K562 (cell line): Measurements from ENCODE around the gene TTC28. TPM values are rescaled to one million over a fixed set of nuclear protein-coding genes. Genes with fewer than 3 reads are reported as not detected.
A peak's percentile ranks its signal among the peaks of the same experiment; 100 is the strongest.

Experiments
- ATAC-seq: fragments of 200-7000 bp; cut with Tn5 transposase; 3 replicates; pipeline ENCODE4 v1.9.1; 2020; ENCODE audit warnings: moderate library complexity
- BruUV-seq: library from RNA; stranded (reverse); fragments of 400-500 nt; replicated peaks from 2 replicates; lab custom pipeline; 2021; lab: Mats Ljungman, UMichigan
- CTCF ChIA-PET: fragments of 300-600 bp; formaldehyde crosslinking; extraction: SDS; loops from one replicate; lab custom pipeline; 2021; ENCODE audit warnings: low intra/inter-chr PET ratio; lab: Yijun Ruan, JAX
- POLR2A ChIA-PET: fragments of 300-600, 350-650 bp; sonication (Branson Sonifier 250); formaldehyde crosslinking; extraction: SDS; loops from one replicate; lab custom pipeline; 2021; ENCODE audit warnings: antibody characterized with exemption, inconsistent platforms; lab: Yijun Ruan, JAX
- DNase-seq, 4 experiments: peaks; one replicate each; pipeline versions ENCODE4 v3.0.0 to v3.0.0-alpha.2; 2011 to 2018; ENCODE audit warnings: low spot score in 3 of 4, mixed read lengths in 3 of 4; ENCODE audit errors: extremely low read depth in 1 of 4
- FAIRE-seq: peaks from 2 replicates; lab custom pipeline; 2011; peaks lifted over from hg19 to GRCh38; lab: Jason Lieb, UNC
- H2AFZ ChIP-seq: 2 replicates; pipeline ENCODE4 v1.6.0; 2011; ENCODE audit warnings: low read depth, low read length, control low read depth, inconsistent platforms
- H3K27ac ChIP-seq: fragments of 200-600 bp; 3 replicates; pipeline ENCODE4 v1.8.0; 2011; ENCODE audit warnings: low read depth, mild to moderate bottlenecking, control low read depth, inconsistent platforms, low read length, moderate library complexity, mixed read lengths; ENCODE audit errors: extremely low read depth
- H3K27me3 ChIP-seq, 2 experiments: fragments of 300-600 bp in 1 of 2; 2 replicates in 1 of 2; 3 replicates in 1 of 2; pipeline versions ENCODE4 v1.6.0 to v1.8.0; 2011; ENCODE audit warnings: inconsistent platforms in 2 of 2, low read length in 2 of 2, mild to moderate bottlenecking in 1 of 2, mixed read lengths in 1 of 2, moderate library complexity in 1 of 2; ENCODE audit not compliant: control insufficient read depth in 2 of 2, insufficient read depth in 2 of 2
- H3K36me3 ChIP-seq: fragments of 300-600 bp; 3 replicates; pipeline ENCODE4 v1.8.0; 2011; ENCODE audit warnings: mild to moderate bottlenecking, low read length, inconsistent platforms; ENCODE audit not compliant: control insufficient read depth, insufficient read depth
- H3K4me1 ChIP-seq, 2 experiments: fragments of 200-600 bp in 1 of 2; replicated peaks in 1 of 2; 2 replicates in 1 of 2; 3 replicates in 1 of 2; pipeline versions ENCODE4 v1.5.1 to v1.8.0; 2011; ENCODE audit warnings: inconsistent platforms in 2 of 2, low read length in 2 of 2, mild to moderate bottlenecking in 1 of 2, mixed read lengths in 1 of 2, moderate library complexity in 1 of 2; ENCODE audit not compliant: control insufficient read depth in 2 of 2, insufficient read depth in 2 of 2
- H3K4me2 ChIP-seq: 2 replicates; pipeline ENCODE4 v1.6.1; 2011; ENCODE audit warnings: low read length, control low read depth, inconsistent platforms, mixed read lengths; ENCODE audit not compliant: insufficient read depth
- H3K4me3 ChIP-seq: fragments of 200-600 bp; sonication (generic), shearing (Covaris generic); 2 replicates; pipeline ENCODE4 v1.5.1; 2016; ENCODE audit warnings: control low read depth, inconsistent platforms
- H3K79me2 ChIP-seq: fragments of 200-600 bp; 3 replicates; pipeline ENCODE4 v1.8.0; 2011; ENCODE audit warnings: low read length, inconsistent platforms; ENCODE audit not compliant: control insufficient read depth, insufficient read depth
- H3K9ac ChIP-seq, 2 experiments: 2 replicates each; pipeline versions ENCODE4 v1.6.0 to v1.6.1; 2011; ENCODE audit warnings: low read depth in 2 of 2, low read length in 2 of 2, control low read depth in 1 of 2, inconsistent platforms in 1 of 2, mild to moderate bottlenecking in 1 of 2, mixed read lengths in 1 of 2; ENCODE audit not compliant: insufficient read depth in 1 of 2
- H3K9me1 ChIP-seq: one replicate; pipeline ENCODE4 v1.6.0; 2011; ENCODE audit warnings: inconsistent platforms, mild to moderate bottlenecking, low read length, moderate library complexity; ENCODE audit not compliant: control insufficient read depth, insufficient read depth
- H3K9me3 ChIP-seq: replicated peaks from 2 replicates; pipeline ENCODE4 v1.5.1; 2011; ENCODE audit warnings: low read depth, low read length, inconsistent platforms; ENCODE audit not compliant: control insufficient read depth, insufficient read depth
- H4K20me1 ChIP-seq: replicated peaks from 2 replicates; pipeline ENCODE4 v1.6.1; 2011; ENCODE audit warnings: low read length, inconsistent platforms, mixed read lengths; ENCODE audit not compliant: control insufficient read depth, insufficient read depth
- CREBBP ChIP-seq: IDR thresholded peaks from one replicate; pipeline ENCODE4 v1.6.1; 2012; ENCODE audit warnings: low read depth, mild to moderate bottlenecking, control low read depth, inconsistent platforms, low read length
- FOS ChIP-seq: IDR thresholded peaks from 3 replicates; pipeline ENCODE4 v1.6.1; 2011; ENCODE audit not compliant: insufficient read length; ENCODE audit errors: extremely low read depth
- MNT ChIP-seq, 2 experiments: fragments of 450-650 bp; conservative IDR thresholded peaks; 2 replicates each; pipeline ENCODE4 v1.6.1; 2017; ENCODE audit warnings: mild to moderate bottlenecking in 2 of 2, moderate library complexity in 2 of 2
- POLR3A ChIP-seq: IDR thresholded peaks from 2 replicates; pipeline ENCODE4 v1.6.1; 2011; ENCODE audit warnings: borderline replicate concordance, mild to moderate bottlenecking, moderate library complexity; ENCODE audit not compliant: insufficient read length, insufficient read depth; ENCODE audit errors: extremely low read depth
- SREBF2 ChIP-seq: sonication (generic); formaldehyde crosslinking; IDR thresholded peaks from 2 replicates; pipeline ENCODE4 v1.4.0; 2020; ENCODE audit warnings: mild to moderate bottlenecking, missing genetic modification reagents
- TAL1 ChIP-seq: fragments of 450-650 bp; IDR thresholded peaks from 2 replicates; pipeline ENCODE4 v1.6.1; 2016; ENCODE audit warnings: mild to moderate bottlenecking
- ZNF165 ChIP-seq: fragments of 250-450 bp; sonication (Bioruptor Pico); IDR thresholded peaks from 2 replicates; pipeline ENCODE4 v1.4.0; 2020; ENCODE audit warnings: borderline replicate concordance
- ZNF449 ChIP-seq: fragments of 250-450 bp; sonication (Bioruptor Pico); IDR thresholded peaks from 2 replicates; pipeline ENCODE4 v1.8.0; 2022; ENCODE audit warnings: moderate library complexity, mild to moderate bottlenecking, inconsistent platforms
- ZNF512 ChIP-seq: IDR thresholded peaks from 2 replicates; pipeline ENCODE4 v1.6.1; 2016; ENCODE audit warnings: missing genetic modification characterization, missing compliant biosample characterization
- WGBS: fragments of 100-300 bp; shearing (Covaris generic); methylation state at CpG from one replicate; pipeline ENCODE4 v1.1.6; 2016; ENCODE audit warnings: low coverage, mixed read lengths; ENCODE audit not compliant: insufficient coverage; ENCODE audit errors: missing lambda C conversion rate; 5-methylcytosine and 5-hydroxymethylcytosine counted together
- in situ Hi-C: fragments of 300-500 bp; cut with MboI; formaldehyde crosslinking; loops from 4 replicates; pipeline ENCODE4 v1.15.0; 2018; ENCODE audit warnings: inconsistent platforms, mixed read lengths
- intact Hi-C: fragments of 100-400 bp; cut with micrococcal nuclease; formaldehyde crosslinking; loops from 2 replicates; pipeline ENCODE4 v1.14.2; 2022
- polyA plus RNA-seq, 8 experiments: library from polyadenylated mRNA; depleted of rRNA in 4 of 8; stranded (reverse) in 5 of 8; unstranded in 3 of 8; fragments of >200 nt; fragmentation: Nextera tagmentation in 2 of 8; fragmentation: Illumina TruSeq in 1 of 8; extraction: Ambion mirVana in 2 of 8; extraction: Trizol in 1 of 8; gene quantifications; 2 replicates each; pipeline versions ENCODE4 v1.2.1 to v1.2.3, GENCODE V29; 2011 to 2014; ENCODE audit warnings: inconsistent platforms in 1 of 8, missing spikeins in 1 of 8
- total RNA-seq, 7 experiments: library from RNA; depleted of rRNA in 6 of 7; stranded (reverse); fragments of >200 nt in 6 of 7; fragmentation: Illumina TruSeq in 2 of 7; extraction: Trizol in 2 of 7; gene quantifications; 2 replicates each; pipeline versions ENCODE4 v1.2.1 to v1.2.3, GENCODE V29; 2011 to 2021; ENCODE audit warnings: low replicate concordance in 1 of 7
- TF ChIP-seq, protein P1 (sequence below): sonication (generic); formaldehyde crosslinking; IDR thresholded peaks from 2 replicates; pipeline ENCODE4 v1.8.1; 2023; ENCODE audit warnings: mild to moderate bottlenecking, missing genetic modification reagents
- TF ChIP-seq, protein P2 (sequence below): fragments of 450-650 bp; formaldehyde crosslinking; conservative IDR thresholded peaks from 2 replicates; pipeline ENCODE4 v1.4.0; 2022; ENCODE audit warnings: mild to moderate bottlenecking, missing genetic modification characterization

TTC28 gene
- total and polyA plus RNA-seq, 9 of the 15 experiments (the other 6 are each of a cell fraction or from before 2014, with no cell fraction given): 0.22 to 10.7 (median 3.1) TPM

GRCh38 chr22:28560046-28560742, 119.4 kb downstream of the TTC28 start (continued):
- TF ChIP-seq POLR3A (no peak), FOS (peak; percentile 22), TAL1 (peak; percentile 94)

GRCh38 chr22:28557184-28557583, 122.5 kb downstream of the TTC28 start:
- CTCF ChIA-PET: no interaction called here
- intact Hi-C loops: no loop called here
- TF ChIP-seq ZNF449 (CRISPR knock-in tag) (no peak), ZNF512 (tag) (no peak), CREBBP (no peak), MNT (conservative IDR thresholded peaks at IDR 0.05) (no peak), ZNF165 (CRISPR knock-in tag) (no peak), SREBF2 (CRISPR knock-in tag) (no peak)
- TF ChIP-seq, protein P1, sequence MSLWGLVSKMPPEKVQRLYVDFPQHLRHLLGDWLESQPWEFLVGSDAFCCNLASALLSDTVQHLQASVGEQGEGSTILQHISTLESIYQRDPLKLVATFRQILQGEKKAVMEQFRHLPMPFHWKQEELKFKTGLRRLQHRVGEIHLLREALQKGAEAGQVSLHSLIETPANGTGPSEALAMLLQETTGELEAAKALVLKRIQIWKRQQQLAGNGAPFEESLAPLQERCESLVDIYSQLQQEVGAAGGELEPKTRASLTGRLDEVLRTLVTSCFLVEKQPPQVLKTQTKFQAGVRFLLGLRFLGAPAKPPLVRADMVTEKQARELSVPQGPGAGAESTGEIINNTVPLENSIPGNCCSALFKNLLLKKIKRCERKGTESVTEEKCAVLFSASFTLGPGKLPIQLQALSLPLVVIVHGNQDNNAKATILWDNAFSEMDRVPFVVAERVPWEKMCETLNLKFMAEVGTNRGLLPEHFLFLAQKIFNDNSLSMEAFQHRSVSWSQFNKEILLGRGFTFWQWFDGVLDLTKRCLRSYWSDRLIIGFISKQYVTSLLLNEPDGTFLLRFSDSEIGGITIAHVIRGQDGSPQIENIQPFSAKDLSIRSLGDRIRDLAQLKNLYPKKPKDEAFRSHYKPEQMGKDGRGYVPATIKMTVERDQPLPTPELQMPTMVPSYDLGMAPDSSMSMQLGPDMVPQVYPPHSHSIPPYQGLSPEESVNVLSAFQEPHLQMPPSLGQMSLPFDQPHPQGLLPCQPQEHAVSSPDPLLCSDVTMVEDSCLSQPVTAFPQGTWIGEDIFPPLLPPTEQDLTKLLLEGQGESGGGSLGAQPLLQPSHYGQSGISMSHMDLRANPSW (CRISPR knock-in tag): no peak
- TF ChIP-seq, protein P2, sequence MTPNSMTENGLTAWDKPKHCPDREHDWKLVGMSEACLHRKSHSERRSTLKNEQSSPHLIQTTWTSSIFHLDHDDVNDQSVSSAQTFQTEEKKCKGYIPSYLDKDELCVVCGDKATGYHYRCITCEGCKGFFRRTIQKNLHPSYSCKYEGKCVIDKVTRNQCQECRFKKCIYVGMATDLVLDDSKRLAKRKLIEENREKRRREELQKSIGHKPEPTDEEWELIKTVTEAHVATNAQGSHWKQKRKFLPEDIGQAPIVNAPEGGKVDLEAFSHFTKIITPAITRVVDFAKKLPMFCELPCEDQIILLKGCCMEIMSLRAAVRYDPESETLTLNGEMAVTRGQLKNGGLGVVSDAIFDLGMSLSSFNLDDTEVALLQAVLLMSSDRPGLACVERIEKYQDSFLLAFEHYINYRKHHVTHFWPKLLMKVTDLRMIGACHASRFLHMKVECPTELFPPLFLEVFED (CRISPR knock-in tag): no peak

More at GRCh38 chr22:28557184-28557583, 122.5 kb downstream of the TTC28 start:
- in situ Hi-C loops: no loop called here
- POLR2A ChIA-PET: interaction anchor here (0.8 kb wide), 1 partner anchor 9 kb away, joined by 4 read pairs; no protein-coding TSS in a partner anchor
- Histone ChIP-seq H3K27me3 (no peaks in the 10 kb centered on the region), H3K4me3 (no peak overlapping the region), H3K4me2 (no peak overlapping the region), H3K79me2 (no peaks in the 10 kb centered on the region), H3K4me1 (peaks cover 3 to 24% of the 10 kb centered on the region in 2 experiments; a peak in 2 of 5 replicates), H3K36me3 (no peaks in the 10 kb centered on the region), H3K9me1 (no peaks in the 10 kb centered on the region), H4K20me1 (no peaks in the 10 kb centered on the region), H3K27ac (no peak overlapping the region), H2AFZ (no peak overlapping the region), H3K9ac (no peak overlapping the region), H3K9me3 (peaks cover 2% of the 10 kb centered on the region; the same call in 1 of the 2 replicates)
- BruUV-seq: no TSS peak
- DNase-seq (no peak), FAIRE-seq (no peak), ATAC-seq (no peak)
- WGBS: 100% methylated on average over 1 of the region's 1 CpG
